Erythroblast (primary cell): Measurements from ENCODE around the gene ANGPTL3.

Experiments used
- GATA1 ChIP-seq: IDR thresholded peaks from 2 replicates; pipeline ENCODE4 v1.6.1; 2011; ENCODE audit warnings: low read depth, mild to moderate bottlenecking, control low read depth, low read length, moderate library complexity
- POLR2A ChIP-seq: IDR thresholded peaks from 2 replicates; pipeline ENCODE4 v1.6.1; 2011; ENCODE audit warnings: mild to moderate bottlenecking, low read length

GRCh38 chr1:62612770-62613169, 15.4 kb downstream of the ANGPTL3 start:
- no peak for TF ChIP-seq POLR2A
- no peak for TF ChIP-seq GATA1
